IPS-18a (cell line): ENCODE results near the gene PPP2R2B.

Experiments used
- H3K27ac ChIP-seq: one replicate; pipeline ENCODE4 v1.5.1; 2013; ENCODE audit warnings: low read length
- H3K27me3 ChIP-seq: one replicate; pipeline ENCODE4 v1.6.1; 2013; ENCODE audit warnings: mild to moderate bottlenecking, low read length; ENCODE audit not compliant: control insufficient read depth, insufficient read depth
- H3K36me3 ChIP-seq: one replicate; pipeline ENCODE4 v1.6.1; 2013; ENCODE audit warnings: low read depth, low read length; ENCODE audit not compliant: control insufficient read depth
- H3K4me1 ChIP-seq: one replicate; pipeline ENCODE4 v1.6.1; 2013; ENCODE audit warnings: low read depth, low read length; ENCODE audit not compliant: control insufficient read depth
- H3K4me3 ChIP-seq: one replicate; pipeline ENCODE4 v1.5.1; 2013; ENCODE audit warnings: low read length
- H3K9ac ChIP-seq: one replicate; pipeline ENCODE4 v1.6.1; 2013; ENCODE audit warnings: mild to moderate bottlenecking, low read length, moderate library complexity
- H3K9me3 ChIP-seq: one replicate; pipeline ENCODE4 v1.6.1; 2013; ENCODE audit warnings: low read depth, low read length; ENCODE audit not compliant: control insufficient read depth

Gene PPP2R2B

DNA sequence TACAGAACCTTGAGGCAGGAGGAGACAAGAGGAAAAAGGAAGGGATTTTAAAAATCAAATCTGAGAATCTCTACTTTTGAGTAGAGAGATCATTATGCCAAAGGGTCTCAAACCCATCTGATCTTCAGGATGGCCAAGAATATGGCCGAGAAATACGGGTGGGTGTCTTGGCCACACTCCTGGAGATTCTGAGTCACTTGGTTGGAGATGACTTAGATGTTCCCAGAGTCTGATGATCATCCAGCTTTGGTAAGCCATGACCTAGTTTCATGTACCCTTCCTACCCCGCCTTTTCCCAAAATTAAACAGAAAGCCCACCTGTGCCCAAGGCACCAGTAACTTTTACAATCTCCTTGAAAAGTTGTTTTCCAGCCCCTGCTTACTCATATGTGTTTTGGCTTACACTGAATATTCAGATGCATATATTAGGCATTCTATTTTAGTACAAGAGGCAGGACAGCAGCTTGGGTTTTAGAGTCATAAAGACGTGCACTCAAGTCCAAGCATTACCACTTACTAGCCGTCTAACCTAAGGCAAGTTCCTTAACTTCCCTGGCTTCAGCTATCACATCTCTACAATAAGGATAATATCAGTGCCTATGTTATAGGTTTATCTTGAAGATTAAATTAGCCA is 195.5 kb downstream of the PPP2R2B start:
- no peaks in the 10 kb centered on the region for H3K27me3 ChIP-seq
- no peak overlapping the region for H3K9ac ChIP-seq
- no peak overlapping the region for H3K4me3 ChIP-seq
- H3K36me3 ChIP-seq = no peaks in the 10 kb centered on the region
- no peak overlapping the region for H3K27ac ChIP-seq
- no peaks in the 10 kb centered on the region for H3K9me3 ChIP-seq
- no peaks in the 10 kb centered on the region for H3K4me1 ChIP-seq

DNA sequence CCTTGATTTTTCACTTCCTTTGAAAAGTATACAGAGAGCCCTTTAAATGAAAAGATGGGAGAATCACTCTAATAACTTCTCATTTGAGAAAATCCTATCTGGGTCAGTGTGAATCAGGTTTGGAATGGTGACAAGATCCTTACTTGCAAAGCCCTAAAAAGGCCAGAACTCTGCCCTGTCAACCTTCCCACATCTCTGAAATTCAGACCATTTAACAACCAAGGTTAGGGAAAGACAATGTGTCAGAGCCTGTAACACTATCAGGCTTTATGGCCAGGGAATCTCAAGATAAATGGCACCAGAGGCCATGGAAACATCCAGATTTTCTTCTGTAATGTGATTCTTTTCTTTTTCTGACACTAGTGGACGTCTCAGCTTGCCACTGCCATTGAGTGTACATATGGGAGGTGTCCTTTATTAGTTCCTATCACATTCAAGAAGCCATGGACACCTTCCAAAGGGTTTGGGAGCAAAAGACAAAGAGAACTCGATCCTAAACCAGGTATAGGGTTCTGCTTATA is 196.9 kb downstream of the PPP2R2B start:
- H3K36me3 ChIP-seq = no peaks in the 10 kb centered on the region
- H3K27me3 ChIP-seq = no peaks in the 10 kb centered on the region
- no peaks in the 10 kb centered on the region for H3K4me1 ChIP-seq
- H3K4me3 ChIP-seq = no peak overlapping the region
- H3K9ac ChIP-seq = no peak overlapping the region
- no peak overlapping the region for H3K27ac ChIP-seq
- H3K9me3 ChIP-seq = no peaks in the 10 kb centered on the region

- Histone ChIP-seq H3K36me3 (no peaks in the 10 kb centered on the region), H3K27me3 (no peaks in the 10 kb centered on the region), H3K4me1 (no peaks in the 10 kb centered on the region), H3K9ac (no peak overlapping the region), H3K9me3 (no peaks in the 10 kb centered on the region), H3K4me3 (no peak overlapping the region), H3K27ac (no peak overlapping the region)
Observed at GRCh38 chr5:146680846-146681584, 197.5 kb downstream of the PPP2R2B start.

DNA sequence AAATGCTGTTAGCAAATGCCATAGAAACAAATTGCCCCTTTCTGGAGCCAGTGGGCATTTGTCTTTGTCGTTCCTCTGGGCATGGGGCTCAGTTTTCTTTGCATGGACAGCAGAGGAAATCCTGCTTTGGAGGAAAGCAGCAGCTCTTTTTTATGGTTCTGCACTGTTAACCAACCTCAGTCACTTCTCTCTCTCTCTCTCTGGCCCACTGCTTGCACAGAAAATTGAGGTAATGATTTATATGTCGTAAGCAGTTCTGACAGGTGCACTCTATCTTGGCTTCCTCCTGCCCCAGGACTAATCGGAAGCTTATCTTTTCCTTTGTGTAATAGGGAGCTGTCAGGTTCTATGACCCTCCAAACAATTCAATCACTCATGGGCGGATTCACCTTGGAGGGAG is 202.9 kb downstream of the PPP2R2B start:
- Histone ChIP-seq H3K4me3 (no peak overlapping the region), H3K36me3 (no peaks in the 10 kb centered on the region), H3K4me1 (peaks cover 13% of the 10 kb centered on the region), H3K9ac (no peak overlapping the region), H3K27ac (no peak overlapping the region), H3K9me3 (no peaks in the 10 kb centered on the region), H3K27me3 (no peaks in the 10 kb centered on the region)

- H3K9me3 ChIP-seq = no peaks in the 10 kb centered on the region
- no peaks in the 10 kb centered on the region for H3K27me3 ChIP-seq
- peaks cover 13% of the 10 kb centered on the region for H3K4me1 ChIP-seq
- no peak overlapping the region for H3K9ac ChIP-seq
- no peak overlapping the region for H3K4me3 ChIP-seq
- H3K36me3 ChIP-seq = no peaks in the 10 kb centered on the region
- no peak overlapping the region for H3K27ac ChIP-seq
Observed at GRCh38 chr5:146672866-146673265, 205.7 kb downstream of the PPP2R2B start.

- Histone ChIP-seq H3K9ac (no peak overlapping the region), H3K9me3 (no peaks in the 10 kb centered on the region), H3K4me3 (no peak overlapping the region), H3K36me3 (no peaks in the 10 kb centered on the region), H3K27me3 (no peaks in the 10 kb centered on the region), H3K4me1 (peaks cover 13% of the 10 kb centered on the region), H3K27ac (no peak overlapping the region)
Observed at GRCh38 chr5:146671561-146672295, 206.8 kb downstream of the PPP2R2B start.

DNA sequence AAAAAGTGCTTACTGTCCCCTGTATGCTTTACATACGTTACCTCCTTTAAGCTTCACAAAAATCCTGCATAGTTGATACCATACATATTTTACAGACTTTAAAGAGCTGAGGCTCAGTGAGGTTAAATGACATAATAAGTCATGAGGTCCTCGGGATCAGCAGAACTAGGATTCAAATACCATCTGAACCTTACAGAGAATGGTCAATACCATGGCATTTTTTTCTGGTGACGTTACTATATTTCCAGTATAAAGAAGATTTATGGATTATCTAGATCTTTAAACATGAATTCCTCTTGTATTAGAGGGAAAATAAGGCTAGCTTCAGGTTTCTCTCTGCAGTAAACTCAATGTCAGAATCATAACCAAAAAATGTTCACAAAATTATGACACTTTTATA is 208.9 kb downstream of the PPP2R2B start:
- no peak overlapping the region for H3K27ac ChIP-seq
- H3K9ac ChIP-seq = no peak overlapping the region
- H3K4me1 ChIP-seq = peaks cover 13% of the 10 kb centered on the region
- H3K4me3 ChIP-seq = no peak overlapping the region
- H3K27me3 ChIP-seq = no peaks in the 10 kb centered on the region
- no peaks in the 10 kb centered on the region for H3K36me3 ChIP-seq
- H3K9me3 ChIP-seq = no peaks in the 10 kb centered on the region

DNA sequence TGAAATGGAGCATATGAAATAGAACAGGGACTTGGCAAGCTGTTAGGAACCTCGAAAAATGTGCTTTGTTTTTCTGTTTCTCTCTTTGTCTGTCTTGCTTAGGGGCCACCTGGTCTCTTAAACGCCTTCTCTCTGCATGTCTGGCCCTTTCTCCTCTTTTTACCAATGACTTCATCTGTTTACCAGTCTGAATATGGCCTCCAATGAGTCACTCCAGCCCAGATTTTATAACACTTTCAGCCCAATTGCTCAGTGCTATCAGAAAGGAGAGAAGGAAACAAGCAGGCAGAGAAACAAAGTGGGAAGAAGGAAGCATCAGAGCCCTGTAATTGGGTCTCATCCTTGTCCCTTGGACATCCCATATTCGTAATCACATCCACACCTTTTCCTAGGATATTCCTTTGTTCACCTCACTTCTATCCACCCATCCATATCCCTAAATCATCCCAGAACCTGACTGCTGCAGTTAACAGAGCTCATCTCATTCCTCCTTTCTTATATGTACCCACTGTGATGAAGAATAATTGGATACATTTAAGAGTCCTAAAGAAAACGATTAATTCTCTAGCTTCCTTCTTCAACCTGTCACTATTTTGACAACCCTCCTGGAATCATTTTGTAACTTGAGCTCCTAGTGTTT is 210.8 kb downstream of the PPP2R2B start:
- no peak overlapping the region for H3K9ac ChIP-seq
- H3K4me1 ChIP-seq = peaks cover 13% of the 10 kb centered on the region
- no peaks in the 10 kb centered on the region for H3K36me3 ChIP-seq
- no peaks in the 10 kb centered on the region for H3K27me3 ChIP-seq
- H3K27ac ChIP-seq = no peak overlapping the region
- no peaks in the 10 kb centered on the region for H3K9me3 ChIP-seq
- H3K4me3 ChIP-seq = no peak overlapping the region

- no peak overlapping the region for H3K27ac ChIP-seq
- H3K36me3 ChIP-seq = no peaks in the 10 kb centered on the region
- no peaks in the 10 kb centered on the region for H3K9me3 ChIP-seq
Observed at GRCh38 chr5:146662229-146662628, 216.3 kb downstream of the PPP2R2B start.

DNA sequence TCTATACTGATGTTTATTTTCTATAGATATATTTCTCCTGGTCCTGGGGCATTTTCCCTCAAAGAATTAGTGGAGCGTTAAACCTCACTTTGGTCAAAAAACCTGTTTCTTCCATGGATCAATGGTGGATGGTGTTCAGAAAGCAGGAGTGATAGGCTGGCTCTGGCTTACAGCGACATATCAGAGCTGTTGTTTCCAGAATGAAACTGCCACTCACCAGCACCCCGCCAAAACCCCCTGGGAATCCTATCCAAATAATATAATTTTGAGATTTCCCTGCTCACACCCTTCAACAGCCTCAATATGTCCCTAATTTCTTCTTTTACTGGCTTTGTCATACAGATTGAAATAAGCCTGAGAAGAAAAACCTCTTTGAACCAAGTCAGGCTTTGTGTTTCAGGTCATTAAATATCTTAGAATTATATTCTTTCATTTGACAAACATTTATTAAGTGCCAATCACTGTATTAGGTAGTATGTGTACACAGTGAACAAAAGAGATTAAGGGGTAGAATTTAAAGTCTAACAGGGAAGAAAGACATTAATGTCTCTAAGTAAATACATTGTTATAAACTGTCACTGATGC is 218.1 kb downstream of the PPP2R2B start:
- H3K36me3 ChIP-seq = no peaks in the 10 kb centered on the region
- no peaks in the 10 kb centered on the region for H3K27me3 ChIP-seq
- no peak overlapping the region for H3K9ac ChIP-seq
- no peaks in the 10 kb centered on the region for H3K9me3 ChIP-seq
- H3K27ac ChIP-seq = no peak overlapping the region
- peaks cover 12% of the 10 kb centered on the region for H3K4me1 ChIP-seq
- no peak overlapping the region for H3K4me3 ChIP-seq

More at GRCh38 chr5:146662229-146662628, 216.3 kb downstream of the PPP2R2B start:
- peaks cover 12% of the 10 kb centered on the region for H3K4me1 ChIP-seq
- no peaks in the 10 kb centered on the region for H3K27me3 ChIP-seq
- no peak overlapping the region for H3K4me3 ChIP-seq
- no peak overlapping the region for H3K9ac ChIP-seq

DNA sequence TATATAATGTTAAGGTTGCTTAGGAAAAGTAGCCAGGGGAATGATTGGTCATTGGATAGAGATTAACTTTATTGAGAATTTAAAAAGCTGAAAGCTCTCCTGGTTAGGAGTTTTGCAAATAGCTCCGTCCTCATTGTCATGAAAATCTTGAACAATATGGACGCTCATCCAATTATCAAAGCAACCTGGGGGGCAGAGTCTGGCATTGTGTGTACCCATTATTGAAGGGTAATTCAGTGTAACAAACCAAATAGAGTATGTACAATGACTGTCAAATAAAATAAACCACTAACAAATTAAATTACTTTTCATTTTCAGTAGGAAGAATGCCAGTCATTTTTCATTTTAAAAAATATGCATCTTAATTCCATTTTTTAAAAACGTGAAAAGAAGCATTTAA is 218.6 kb downstream of the PPP2R2B start:
- H3K27me3 ChIP-seq = no peaks in the 10 kb centered on the region
- no peak overlapping the region for H3K4me3 ChIP-seq
- no peak overlapping the region for H3K27ac ChIP-seq
- no peaks in the 10 kb centered on the region for H3K36me3 ChIP-seq
- no peaks in the 10 kb centered on the region for H3K9me3 ChIP-seq
- H3K9ac ChIP-seq = no peak overlapping the region
- H3K4me1 ChIP-seq = peaks cover 12% of the 10 kb centered on the region
